ENCODE data around the gene NUP88.
A peak's percentile ranks its signal among the peaks of the same experiment; 100 is the strongest.

Gene NUP88

GRCh38 chr17:5418858-5419355 is 555 bp downstream of the NUP88 start:
- Mint-ChIP-seq H3K9me3 (no peaks in the 10 kb centered on the region), H3K27me3 (ENCODE audit: low read depth) (no peaks in the 10 kb centered on the region), H3K27ac (peak overlapping the region; percentile 82 to 99 (median 96)), H3K36me3 (ENCODE audit: low read depth) (peaks cover 39% of the 10 kb centered on the region), H3K4me1 (peaks cover 26% of the 10 kb centered on the region), H3K4me3 (peak overlapping the region; percentile 96 to 100 (median 99))
- TF ChIP-seq CTCF (IDR thresholded peaks at IDR 0.05; ENCODE audit: unreplicated experiment in 3 of 3) = no peak

GRCh38 chr17:5416901-5417300 is 2.6 kb downstream of the NUP88 start:
- Mint-ChIP-seq H3K27ac (no peak overlapping the region), H3K4me3 (peak overlapping the region; percentile 74 to 77 (median 74)), H3K4me1 (peaks cover 26% of the 10 kb centered on the region), H3K27me3 (ENCODE audit: low read depth) (no peaks in the 10 kb centered on the region), H3K9me3 (no peaks in the 10 kb centered on the region), H3K36me3 (ENCODE audit: low read depth) (peaks cover 46% of the 10 kb centered on the region)
- no peak for TF ChIP-seq CTCF (IDR thresholded peaks at IDR 0.05; ENCODE audit: unreplicated experiment in 3 of 3)

- H3K27ac Mint-ChIP-seq = no peak overlapping the region
- no peak for TF ChIP-seq CTCF (IDR thresholded peaks at IDR 0.05; ENCODE audit: unreplicated experiment in 3 of 3)
- H3K27me3 Mint-ChIP-seq (ENCODE audit: low read depth) = no peaks in the 10 kb centered on the region
- peaks cover 5% of the 10 kb centered on the region for H3K4me1 Mint-ChIP-seq
- no peaks in the 10 kb centered on the region for H3K9me3 Mint-ChIP-seq
- peaks cover 50% of the 10 kb centered on the region for H3K36me3 Mint-ChIP-seq (ENCODE audit: low read depth)
- no peak overlapping the region for H3K4me3 Mint-ChIP-seq
Observed at GRCh38 chr17:5413682-5414081, 5.8 kb downstream of the NUP88 start.

- Mint-ChIP-seq H3K36me3 (ENCODE audit: low read depth) (peaks cover 44% of the 10 kb centered on the region), H3K9me3 (no peaks in the 10 kb centered on the region), H3K4me1 (no peaks in the 10 kb centered on the region), H3K27ac (no peak overlapping the region), H3K4me3 (no peak overlapping the region), H3K27me3 (ENCODE audit: low read depth) (no peaks in the 10 kb centered on the region)
- TF ChIP-seq CTCF (IDR thresholded peaks at IDR 0.05; ENCODE audit: unreplicated experiment in 3 of 3) = no peak
Observed at GRCh38 chr17:5410594-5411272, 8.7 kb downstream of the NUP88 start.

- TF ChIP-seq CTCF (IDR thresholded peaks at IDR 0.05; ENCODE audit: unreplicated experiment in 3 of 3) = no peak
- Mint-ChIP-seq H3K9me3 (no peaks in the 10 kb centered on the region), H3K27me3 (ENCODE audit: low read depth) (no peaks in the 10 kb centered on the region), H3K4me3 (no peak overlapping the region), H3K36me3 (ENCODE audit: low read depth) (peaks cover 39% of the 10 kb centered on the region), H3K27ac (no peak overlapping the region), H3K4me1 (no peaks in the 10 kb centered on the region)
Observed at GRCh38 chr17:5408186-5408585, 11.3 kb downstream of the NUP88 start.

- Mint-ChIP-seq H3K4me3 (no peak overlapping the region), H3K27me3 (ENCODE audit: low read depth) (no peaks in the 10 kb centered on the region), H3K36me3 (ENCODE audit: low read depth) (peaks cover 30% of the 10 kb centered on the region), H3K9me3 (no peaks in the 10 kb centered on the region), H3K27ac (peak overlapping the region in 1 of 3 experiments; percentile 59), H3K4me1 (no peaks in the 10 kb centered on the region)
- no peak for TF ChIP-seq CTCF (IDR thresholded peaks at IDR 0.05; ENCODE audit: unreplicated experiment in 3 of 3)
Observed at GRCh38 chr17:5405400-5405799, 14.1 kb downstream of the NUP88 start.
